HL-60/S4 treated with phorbol 12-myristate 13-acetate at 8.2 ng/mL for 4 days and 3 days (cell line): ENCODE measurements around the gene ZMYND11.

Source experiments
- in situ Hi-C: fragments of 300-500 bp; cut with MboI; formaldehyde crosslinking; loops from 2 replicates; pipeline ENCODE4 v1.15.0; 2022; ENCODE audit warnings: low sequenced_read_pairs

ZMYND11 gene

GRCh38 chr10:135132-135600 lies at the start of gene ZMYND11:
Gene ZMYND11 (plus strand): TSS chr10:135455. CDS start chr10:180013, 44,558 bp downstream.
- in situ Hi-C loops = no loop called here

GRCh38 chr10:86031-86430 lies 49.2 kb upstream of the ZMYND11 start:
- in situ Hi-C loops = no loop called here

- in situ Hi-C loops = no loop called here
Observed at GRCh38 chr10:87177-88080, 47.8 kb upstream of the ZMYND11 start.

- in situ Hi-C loops = no loop called here
Observed at GRCh38 chr10:88253-88652, 47.0 kb upstream of the ZMYND11 start.

- in situ Hi-C loops = no loop called here
Observed at GRCh38 chr10:89248-89647, 46.0 kb upstream of the ZMYND11 start.

- in situ Hi-C loops = no loop called here
Observed at GRCh38 chr10:90161-90560, 45.1 kb upstream of the ZMYND11 start.

GRCh38 chr10:91313-91712 lies 43.9 kb upstream of the ZMYND11 start:
- in situ Hi-C loops = no loop called here

GRCh38 chr10:92153-92552 lies 43.1 kb upstream of the ZMYND11 start:
- in situ Hi-C loops = no loop called here

- in situ Hi-C loops = no loop called here
Observed at GRCh38 chr10:92846-93245, 42.4 kb upstream of the ZMYND11 start.

- in situ Hi-C loops = no loop called here
Observed at GRCh38 chr10:94613-95012, 40.6 kb upstream of the ZMYND11 start.

GRCh38 chr10:95356-96115 lies 39.7 kb upstream of the ZMYND11 start:
- in situ Hi-C loops = no loop called here

- in situ Hi-C loops = no loop called here
Observed at GRCh38 chr10:96466-96865, 38.8 kb upstream of the ZMYND11 start.

GRCh38 chr10:104416-104815 lies 30.8 kb upstream of the ZMYND11 start:
- in situ Hi-C loops = no loop called here

- in situ Hi-C loops = no loop called here
Observed at GRCh38 chr10:104862-105565, 30.2 kb upstream of the ZMYND11 start.

- in situ Hi-C loops = no loop called here
Observed at GRCh38 chr10:105806-106205, 29.4 kb upstream of the ZMYND11 start.

GRCh38 chr10:106740-107139 lies 28.5 kb upstream of the ZMYND11 start:
- in situ Hi-C loops = no loop called here

GRCh38 chr10:112246-112645 lies 23.0 kb upstream of the ZMYND11 start:
- in situ Hi-C loops = no loop called here

GRCh38 chr10:124874-125273 lies 10.4 kb upstream of the ZMYND11 start:
- in situ Hi-C loops = no loop called here

- in situ Hi-C loops = no loop called here
Observed at GRCh38 chr10:127612-128432, 7.4 kb upstream of the ZMYND11 start.

- in situ Hi-C loops = no loop called here
Observed at GRCh38 chr10:129810-130209, 5.4 kb upstream of the ZMYND11 start.
